ENCODE results near the gene ERG.

ERG gene

GRCh38 chr21:38498057-38498833 lies at the start of gene ERG:
ERG (minus strand) TSS chr21:38498477; CDS start chr21:38498380, 97 bp downstream.
- Histone ChIP-seq H3K4me1 (peaks cover 0 to 80% (median 23%) of the 10 kb centered on the region in 4 donors), H3K4me3 (peak within 1 kb of the TSS; percentile 14 to 23), H3K27me3 (no peaks in the 10 kb centered on the region), H3K9me3 (no peaks in the 10 kb centered on the region), H3K36me3 (no peaks in the 10 kb centered on the region), H3K27ac (peak within 1 kb of the TSS; percentile 42 to 65)
- DNase-seq, result no peak
- TF ChIP-seq CTCF (IDR thresholded peaks at IDR 0.05), result no peak
- intact Hi-C loops (cut with DNase I; ENCODE audit: low total_unique reads), result no loop called here

DNA sequence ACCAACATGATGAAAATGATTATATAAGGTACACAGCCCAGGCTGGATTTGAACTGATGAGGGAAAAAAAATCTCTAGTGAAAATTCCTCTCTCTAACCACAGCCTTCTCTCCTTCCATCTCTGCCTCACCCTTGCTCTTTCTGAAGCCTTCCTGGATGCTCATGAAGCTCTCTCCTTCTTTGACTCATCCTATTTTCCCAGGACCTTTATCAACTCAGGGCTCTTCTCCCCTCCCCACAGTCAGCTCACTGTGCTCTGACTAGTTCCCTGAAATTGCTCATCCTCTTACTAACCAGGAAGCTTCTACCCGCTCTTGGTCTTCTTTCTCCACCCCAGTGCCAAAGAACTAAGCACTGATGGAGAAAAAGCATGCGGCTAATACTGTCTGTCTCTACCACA lies 46.4 kb upstream of the ERG start:
- TF ChIP-seq CTCF (IDR thresholded peaks at IDR 0.05), result no peak
- intact Hi-C loops (cut with DNase I; ENCODE audit: low total_unique reads), result no loop called here

GRCh38 chr21:38542263-38542662 lies 44.0 kb upstream of the ERG start:
- H3K36me3 ChIP-seq, result no peaks in the 10 kb centered on the region
- H3K9me3 ChIP-seq, result no peaks in the 10 kb centered on the region
- intact Hi-C loops (cut with DNase I; ENCODE audit: low total_unique reads), result no loop called here
- no peak for TF ChIP-seq CTCF (IDR thresholded peaks at IDR 0.05)
- H3K4me1 ChIP-seq, result peaks cover 0 to 30% (median 0%) of the 10 kb centered on the region in 4 donors
- H3K27me3 ChIP-seq, result no peaks in the 10 kb centered on the region
- no peak overlapping the region for H3K4me3 ChIP-seq
- no peak for DNase-seq
- H3K27ac ChIP-seq, result no peak overlapping the region

More for the DNA sequence above, 46.4 kb upstream of the ERG start:
- no peaks in the 10 kb centered on the region for H3K36me3 ChIP-seq
- H3K4me1 ChIP-seq, result peaks cover 0 to 13% (median 0%) of the 10 kb centered on the region in 4 donors
- DNase-seq, result no peak
- no peak overlapping the region for H3K27ac ChIP-seq
- H3K9me3 ChIP-seq, result no peaks in the 10 kb centered on the region
- no peaks in the 10 kb centered on the region for H3K27me3 ChIP-seq
- H3K4me3 ChIP-seq, result no peak overlapping the region

DNA sequence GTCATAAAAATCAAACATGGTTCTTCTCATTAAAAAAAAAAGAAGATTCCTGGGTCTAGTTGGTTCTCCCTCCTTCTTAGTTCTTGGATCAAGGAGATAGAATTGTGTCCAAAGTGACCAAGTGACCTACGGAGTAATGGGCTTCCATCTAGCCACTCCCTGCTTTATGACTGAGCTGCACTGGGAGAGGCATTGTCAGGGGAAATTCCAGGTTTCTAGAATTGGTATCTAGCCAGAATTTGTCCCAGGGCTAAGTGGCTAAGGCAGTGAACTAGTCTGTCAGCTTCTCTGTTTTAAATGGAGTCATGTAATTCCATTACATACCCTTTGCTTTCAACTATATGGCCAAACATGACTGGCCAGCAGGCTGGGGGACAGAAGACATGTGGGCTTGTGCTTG lies 40.1 kb upstream of the ERG start:
- TF ChIP-seq CTCF (IDR thresholded peaks at IDR 0.05), result no peak
- intact Hi-C loops (cut with DNase I; ENCODE audit: low total_unique reads), result no loop called here
- H3K27me3 ChIP-seq, result no peaks in the 10 kb centered on the region

GRCh38 chr21:38534591-38534990 lies 36.3 kb upstream of the ERG start:
- no peaks in the 10 kb centered on the region for H3K27me3 ChIP-seq
- intact Hi-C loops (cut with DNase I; ENCODE audit: low total_unique reads), result no loop called here
- no peak overlapping the region for H3K27ac ChIP-seq
- DNase-seq, result no peak
- no peaks in the 10 kb centered on the region for H3K9me3 ChIP-seq
- TF ChIP-seq CTCF (IDR thresholded peaks at IDR 0.05), result no peak
- H3K36me3 ChIP-seq, result no peaks in the 10 kb centered on the region
- H3K4me1 ChIP-seq, result peaks cover 0 to 43% (median 6%) of the 10 kb centered on the region in 4 donors
- H3K4me3 ChIP-seq, result no peak overlapping the region

More for the DNA sequence above, 40.1 kb upstream of the ERG start:
- Histone ChIP-seq H3K4me1 (peaks cover 0 to 22% (median 0%) of the 10 kb centered on the region in 4 donors), H3K36me3 (no peaks in the 10 kb centered on the region), H3K4me3 (no peak overlapping the region), H3K27ac (no peak overlapping the region), H3K9me3 (no peaks in the 10 kb centered on the region)
- DNase-seq, result no peak

All from tibial artery (tissue), 4 donors.